ENCODE data around the gene LMF2.
"Not testable (repeated sequence)": the region's sequence is repeated elsewhere in the genome, so short reads cannot be mapped to it uniquely, and the experiment has no call there.

Gene LMF2

GRCh38 chr22:50523806-50524675 is 16.5 kb upstream of the LMF2 start:
- no peak for DNase-seq (ENCODE audit: low read depth)

DNA sequence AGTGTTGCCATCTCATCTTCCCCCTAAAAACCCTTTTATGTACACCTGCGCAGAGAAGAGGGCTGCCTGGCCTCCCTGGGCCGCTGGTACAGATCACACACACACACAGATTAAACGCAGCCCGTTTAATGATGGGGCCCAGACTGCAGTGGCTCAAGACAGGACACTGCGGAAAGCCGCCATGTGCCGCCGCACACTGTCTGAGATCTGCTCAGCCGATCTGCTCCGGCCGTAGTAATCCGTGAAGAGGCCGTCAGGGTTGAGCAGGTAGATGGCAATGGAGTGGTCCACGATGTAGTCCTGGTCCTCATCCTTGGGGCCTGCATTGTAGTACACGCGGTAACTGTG is 15.9 kb upstream of the LMF2 start:
- DNase-seq (ENCODE audit: low read depth), result no peak

DNA sequence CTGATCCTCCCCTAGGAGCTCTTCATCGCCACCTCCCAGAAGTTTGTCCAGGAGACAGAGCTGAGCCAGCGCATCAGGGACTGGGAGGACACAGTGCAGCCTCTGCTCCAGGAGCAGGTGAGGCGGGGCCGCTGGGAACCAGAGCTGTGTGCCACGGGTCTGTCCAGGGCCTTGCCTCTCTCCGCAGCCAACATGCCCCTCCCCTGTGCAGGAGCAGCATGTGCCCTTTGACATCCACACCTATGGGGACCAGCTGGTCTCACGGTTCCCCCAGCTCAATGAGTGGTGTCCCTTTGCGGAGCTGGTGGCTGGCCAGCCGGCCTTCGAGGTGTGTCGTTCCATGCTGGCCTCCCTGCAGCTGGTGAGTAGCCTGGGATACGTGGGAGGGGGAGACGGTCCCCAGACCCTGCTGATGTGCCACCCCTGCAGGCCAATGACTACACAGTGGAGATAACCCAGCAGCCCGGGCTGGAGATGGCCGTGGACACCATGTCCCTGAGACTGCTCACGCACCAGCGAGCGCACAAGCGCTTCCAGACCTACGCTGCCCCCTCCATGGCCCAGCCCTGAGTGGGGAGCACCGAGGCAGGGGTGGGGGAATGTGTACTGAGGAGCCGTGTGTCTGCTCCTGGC is 15.4 kb upstream of the LMF2 start:
- DNase-seq (ENCODE audit: low read depth), result no peak

DNA sequence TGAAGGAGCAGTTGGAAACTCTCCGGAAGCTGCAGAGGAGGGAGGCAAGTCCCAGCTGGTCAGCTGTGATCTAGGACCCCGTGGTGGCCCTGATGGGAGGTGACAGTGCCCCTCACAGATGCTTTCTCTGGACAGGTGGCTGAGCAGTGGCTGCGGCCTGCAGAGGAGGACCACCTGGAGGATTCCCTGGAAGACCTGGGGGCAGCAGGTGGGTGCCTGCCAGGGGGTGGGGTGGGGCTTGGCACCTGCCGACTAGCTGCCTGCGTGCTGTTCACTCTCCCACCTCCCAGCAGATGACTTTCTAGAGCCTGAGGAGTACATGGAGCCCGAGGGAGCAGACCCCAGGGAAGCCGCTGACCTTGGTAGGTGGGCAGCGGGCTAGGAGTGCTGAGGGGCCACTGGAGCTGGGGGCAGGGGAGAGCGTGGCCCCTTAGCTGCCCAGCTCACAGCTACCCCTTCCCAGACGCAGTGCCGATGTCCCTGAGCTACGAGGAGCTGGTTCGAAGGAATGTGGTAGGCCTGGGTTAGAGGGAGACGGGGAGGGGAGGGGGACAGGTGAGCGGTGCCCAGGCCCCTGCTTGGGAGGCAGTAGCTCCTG is 14.8 kb upstream of the LMF2 start:
- no peak for DNase-seq (ENCODE audit: low read depth)

GRCh38 chr22:50521710-50522109 is 14.2 kb upstream of the LMF2 start:
- DNase-seq (ENCODE audit: low read depth), result no peak

- DNase-seq (ENCODE audit: low read depth), result no peak
Observed at GRCh38 chr22:50520826-50521453, 13.4 kb upstream of the LMF2 start.

DNA sequence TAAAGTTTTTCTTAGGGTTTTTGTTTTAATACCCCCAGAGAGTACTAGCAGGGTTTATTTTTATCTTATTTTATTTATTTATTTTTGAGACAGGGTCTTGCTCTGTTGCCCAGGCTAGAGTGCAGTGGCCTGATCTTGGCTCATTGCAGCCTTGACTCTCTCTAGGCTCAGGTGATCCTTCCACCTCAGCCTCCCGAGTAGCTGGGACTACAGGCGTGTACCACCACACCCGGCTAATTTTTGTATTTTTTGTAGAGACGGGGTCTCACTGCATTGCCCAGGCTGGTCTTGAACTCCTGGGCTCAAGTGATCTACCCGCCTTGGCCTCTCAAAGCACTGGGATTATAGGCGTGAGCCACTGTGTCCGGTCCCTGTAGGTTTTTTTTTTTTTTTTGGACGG is 12.7 kb upstream of the LMF2 start:
- not testable (repeated sequence) for DNase-seq (ENCODE audit: low read depth)

DNA sequence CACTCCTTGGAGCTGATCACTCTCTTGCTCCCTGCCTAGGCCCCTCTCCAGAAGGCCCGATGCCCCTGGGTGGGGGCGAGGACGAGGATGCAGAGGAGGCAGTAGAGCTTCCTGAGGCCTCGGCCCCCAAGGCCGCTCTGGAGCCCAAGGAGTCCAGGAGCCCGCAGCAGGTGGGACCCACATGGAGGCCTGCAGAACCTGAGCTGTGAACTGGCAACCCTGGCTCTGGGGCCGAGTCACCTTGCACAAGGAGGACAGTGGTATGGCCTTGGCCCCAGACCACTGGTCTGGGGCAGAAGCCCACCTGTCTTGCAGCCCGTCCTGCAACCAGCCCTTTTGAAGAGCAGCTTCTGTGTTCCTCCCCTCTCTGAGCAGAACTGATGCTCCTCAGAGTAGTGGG is 11.6 kb upstream of the LMF2 start:
- no peak for DNase-seq (ENCODE audit: low read depth)

DNA sequence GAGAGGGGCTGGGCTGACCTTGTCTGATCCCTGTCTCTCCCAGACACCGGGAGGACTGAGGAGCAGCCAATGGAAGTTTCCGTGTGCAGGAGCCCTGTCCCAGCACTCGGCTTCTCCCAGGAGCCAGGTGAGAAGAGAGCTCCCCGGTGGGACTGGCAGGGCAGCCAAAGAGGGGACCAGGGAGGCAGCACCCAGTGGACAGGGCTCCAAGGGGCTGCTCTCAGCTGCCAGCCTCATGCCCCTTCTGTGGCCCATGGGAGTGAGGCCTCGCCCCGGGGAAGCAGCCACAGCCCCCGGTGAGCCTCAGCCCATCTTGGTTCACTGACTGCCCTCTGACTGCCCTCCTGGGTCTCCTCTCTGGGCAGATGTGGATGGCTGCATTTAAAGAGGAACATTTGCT is 11.1 kb upstream of the LMF2 start:
- no peak for DNase-seq (ENCODE audit: low read depth)

- DNase-seq (ENCODE audit: low read depth), result no peak
Observed at GRCh38 chr22:50517495-50518260, 10.2 kb upstream of the LMF2 start.

- no peak for DNase-seq (ENCODE audit: low read depth)
Observed at GRCh38 chr22:50516891-50517290, 9.4 kb upstream of the LMF2 start.

DNA sequence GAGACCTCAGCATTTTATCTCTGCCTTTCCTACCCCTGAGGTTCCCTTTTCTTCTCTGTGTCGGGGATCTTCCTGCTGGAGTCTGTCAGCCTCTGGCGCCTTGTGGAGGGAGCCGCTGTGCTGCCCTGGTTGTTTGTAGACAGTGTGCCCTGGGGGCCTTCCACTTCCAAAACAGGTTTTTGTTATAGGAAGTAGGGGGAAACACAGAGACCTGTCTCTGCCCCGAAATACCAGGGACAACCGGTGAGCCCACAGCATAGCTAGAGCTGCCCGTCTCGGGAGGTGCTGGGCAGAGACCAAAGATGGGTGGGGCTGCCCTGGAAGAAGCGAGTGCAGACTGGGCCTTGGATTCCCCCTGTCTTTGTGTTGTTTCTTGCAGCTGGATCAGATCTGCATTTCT is 8.6 kb upstream of the LMF2 start:
- DNase-seq (ENCODE audit: low read depth), result no peak

DNA sequence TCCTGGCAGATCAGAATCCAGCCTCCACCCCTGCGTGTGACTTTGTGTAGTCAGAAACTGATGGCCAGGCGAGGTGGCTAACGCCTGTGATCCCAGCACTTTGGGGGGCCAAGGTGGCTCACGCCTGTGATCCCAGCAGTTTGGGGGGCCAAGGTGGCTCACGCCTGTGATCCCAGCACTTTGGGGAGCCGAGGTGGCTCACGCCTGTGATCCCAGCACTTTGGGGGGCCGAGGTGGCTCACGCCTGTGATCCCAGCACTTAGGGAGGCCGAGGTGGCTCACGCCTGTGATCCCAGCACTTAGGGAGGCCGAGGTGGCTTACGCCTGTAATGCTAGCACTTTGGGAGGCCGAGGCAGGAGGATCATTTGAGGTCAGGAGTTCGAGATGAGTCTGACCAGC is 5.7 kb upstream of the LMF2 start:
- no peak for DNase-seq (ENCODE audit: low read depth)

DNA sequence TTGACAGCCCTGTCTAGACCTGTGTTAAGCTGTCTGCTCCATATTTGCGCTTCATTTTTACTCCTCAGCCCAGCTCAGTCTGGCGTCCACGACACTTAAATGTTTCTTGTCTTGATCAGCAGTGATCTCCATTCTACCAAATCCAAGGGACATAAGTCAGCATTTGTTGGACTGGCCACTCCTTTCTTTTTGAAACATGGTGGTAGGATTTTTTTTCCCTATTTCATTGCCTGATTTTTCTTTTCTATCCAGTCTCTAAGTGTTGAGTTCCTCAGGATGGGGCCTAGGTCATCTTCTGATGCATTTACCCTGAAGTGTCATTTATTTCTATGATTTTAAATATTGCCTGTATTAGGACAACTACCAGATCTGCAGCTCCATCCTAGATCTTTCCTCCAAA is 1.4 kb upstream of the LMF2 start:
- DNase-seq (ENCODE audit: low read depth), result no peak

DNA sequence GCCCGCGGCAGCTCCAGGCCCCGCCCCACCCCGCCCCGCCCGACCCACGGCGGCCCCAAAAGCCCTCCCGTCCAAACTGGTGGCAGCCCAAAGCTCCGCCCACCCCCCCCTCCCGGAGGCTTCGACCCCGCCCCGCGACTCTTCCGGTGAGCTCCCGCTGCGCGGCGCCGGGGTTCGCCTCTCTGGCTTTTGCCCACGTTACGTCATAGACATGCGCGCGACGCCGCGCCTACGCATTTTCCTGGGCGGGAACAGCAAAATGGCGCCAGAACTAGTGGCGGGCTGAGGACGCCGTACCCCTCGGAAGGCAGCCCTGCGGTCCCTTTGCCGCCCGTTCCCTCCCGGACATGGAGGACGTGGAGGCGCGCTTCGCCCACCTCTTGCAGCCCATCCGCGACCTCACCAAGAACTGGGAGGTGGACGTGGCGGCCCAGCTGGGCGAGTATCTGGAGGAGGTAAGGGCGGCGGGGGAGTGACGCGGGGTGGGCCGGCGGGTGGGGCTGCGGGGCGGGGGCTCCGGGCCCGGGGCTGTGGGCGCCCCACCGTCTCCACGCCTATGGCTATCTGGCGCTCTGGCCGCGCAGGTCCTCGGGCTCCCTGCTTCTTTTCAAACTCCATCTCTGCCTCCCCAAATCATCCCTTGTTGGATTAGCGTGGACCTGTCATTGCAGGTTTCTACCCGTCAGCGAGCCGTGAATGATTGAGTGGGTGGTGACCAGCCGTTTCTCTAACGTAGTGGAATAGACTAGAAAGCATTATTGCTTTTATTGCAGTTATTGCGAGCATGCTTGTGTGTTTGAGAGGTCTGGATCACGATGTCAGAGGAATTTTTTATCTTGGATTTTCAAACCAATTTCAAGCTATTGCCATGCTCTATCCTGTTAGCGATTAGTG is 736 bp upstream of the LMF2 start, which contains the start of gene NCAPH2:
NCAPH2 (plus strand) TSS at position 234 of the 894 bp plus-strand sequence; CDS start at position 348, 114 bp downstream.
- DNase-seq (ENCODE audit: low read depth), result peak; percentile 89

DNA sequence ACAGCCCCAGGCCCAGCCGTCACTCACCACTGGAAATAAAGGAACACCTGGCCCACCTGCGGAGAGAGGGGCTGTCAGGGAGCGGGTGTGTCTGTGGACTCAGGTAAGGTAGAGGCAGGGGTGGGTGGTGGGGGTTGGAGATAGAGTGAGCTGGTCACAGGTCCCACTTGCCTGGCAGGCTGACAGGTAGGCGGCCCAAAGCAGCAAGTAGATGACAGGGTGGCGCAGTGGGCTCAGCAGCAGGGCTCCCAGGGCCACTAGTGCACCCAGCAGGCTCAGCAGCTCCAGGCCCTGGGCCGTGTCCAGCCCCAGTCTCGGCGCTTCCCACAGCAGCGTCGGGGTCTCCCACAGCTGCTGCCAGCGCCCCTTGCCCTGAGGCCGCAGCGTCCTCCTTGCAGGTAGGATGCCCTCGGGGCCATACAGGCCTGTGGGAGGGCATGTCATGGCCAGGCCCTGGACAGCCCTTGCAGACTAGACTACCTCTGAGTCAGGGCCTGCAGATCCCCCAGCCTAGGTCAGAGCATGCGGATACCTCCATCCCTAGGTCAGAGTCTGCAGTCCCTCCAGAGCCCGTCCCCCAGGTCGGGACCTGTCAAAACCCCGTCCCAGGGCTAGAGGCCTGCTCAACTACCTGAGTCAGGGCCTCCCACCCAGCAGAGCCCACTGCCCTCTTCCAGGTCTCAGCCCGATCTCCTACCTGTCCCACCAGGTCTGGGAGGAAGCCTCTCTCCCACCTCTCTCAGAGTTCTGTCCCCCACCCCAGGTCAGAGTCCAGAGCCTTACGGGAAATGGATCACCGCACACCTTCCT is 686 bp downstream of the LMF2 start:
- no peak for DNase-seq (ENCODE audit: low read depth)

DNA sequence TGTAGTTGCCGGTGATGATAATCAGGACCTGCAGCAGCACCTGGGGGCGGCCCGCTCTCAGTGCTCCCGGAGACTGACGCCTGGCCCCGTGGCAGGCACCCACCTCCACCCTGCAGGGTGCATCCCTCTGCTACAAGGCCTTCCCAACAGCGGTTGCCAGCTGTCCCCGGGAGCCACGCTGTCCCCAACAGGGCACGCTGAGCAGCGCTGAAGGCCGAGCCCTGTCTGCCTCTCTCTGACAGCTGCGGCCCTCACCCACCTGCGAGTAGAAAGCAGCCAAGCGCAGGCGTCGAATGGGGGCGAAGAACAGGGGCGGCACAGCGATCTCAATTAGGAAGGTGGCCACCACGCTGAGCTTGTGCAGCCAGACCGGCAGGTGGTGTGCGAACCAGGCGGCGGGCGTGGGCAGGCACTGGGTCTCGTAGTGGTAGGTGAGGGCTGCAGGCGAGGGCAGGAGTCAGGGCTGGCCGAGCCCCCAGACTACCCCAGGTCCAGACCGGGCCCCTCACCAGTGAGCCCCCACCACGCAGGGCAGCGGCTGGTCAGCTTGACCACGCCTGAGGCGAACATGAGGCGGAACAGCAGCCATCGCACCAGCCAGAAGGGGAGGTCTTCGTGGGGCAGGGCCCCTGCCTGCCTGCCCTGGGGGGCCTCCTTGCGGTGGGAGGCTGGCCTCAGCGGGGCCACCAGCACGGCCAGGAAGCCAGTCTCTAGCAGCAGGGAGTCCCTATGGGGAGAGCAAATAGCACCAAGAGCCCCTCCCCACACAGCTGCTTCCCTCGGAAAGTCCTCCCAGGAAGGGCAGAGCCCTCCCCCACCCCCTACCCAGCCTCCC is 1.5 kb downstream of the LMF2 start:
- no peak for DNase-seq (ENCODE audit: low read depth)

- no peak for DNase-seq (ENCODE audit: low read depth)
Observed at GRCh38 chr22:50505276-50505775, 2.2 kb downstream of the LMF2 start.

Measured in HS-27A (cell line).